Neuronal stem cell (in vitro differentiated cells): ENCODE data around the gene RHEB.

Experiments
- DNase-seq: peaks from one replicate; pipeline ENCODE4 v3.0.0-alpha.2; 2013; ENCODE audit warnings: low spot score
- H2AFZ ChIP-seq: one replicate; pipeline ENCODE4 v1.6.1; 2013; ENCODE audit warnings: mild to moderate bottlenecking, low read length, inconsistent platforms
- H2AK5ac ChIP-seq: 2 replicates; pipeline ENCODE4 v1.6.1; 2013; ENCODE audit warnings: low read depth, mild to moderate bottlenecking, inconsistent platforms, low read length, moderate library complexity, mixed read lengths
- H2BK120ac ChIP-seq: 2 replicates; pipeline ENCODE4 v1.6.1; 2013; ENCODE audit warnings: low read depth, mild to moderate bottlenecking, inconsistent platforms, low read length, moderate library complexity, mixed read lengths
- H2BK12ac ChIP-seq: one replicate; pipeline ENCODE4 v1.6.1; 2013; ENCODE audit warnings: low read length, inconsistent platforms
- H2BK15ac ChIP-seq: 2 replicates; pipeline ENCODE4 v1.6.1; 2013; ENCODE audit warnings: mild to moderate bottlenecking, low read length, inconsistent platforms, mixed read lengths
- H2BK5ac ChIP-seq: one replicate; pipeline ENCODE4 v1.6.1; 2013; ENCODE audit warnings: inconsistent platforms, mild to moderate bottlenecking, low read length, moderate library complexity
- H3K14ac ChIP-seq: one replicate; pipeline ENCODE4 v1.6.1; 2013; ENCODE audit warnings: low read length, inconsistent platforms
- H3K18ac ChIP-seq: 2 replicates; pipeline ENCODE4 v1.6.1; 2013; ENCODE audit warnings: low read length, inconsistent platforms
- H3K23ac ChIP-seq: 2 replicates; pipeline ENCODE4 v1.6.1; 2013; ENCODE audit warnings: low read depth, mild to moderate bottlenecking, mixed read lengths, low read length, inconsistent platforms; ENCODE audit not compliant: poor library complexity
- H3K27ac ChIP-seq: replicated peaks from 3 replicates; pipeline ENCODE4 v1.5.1; 2013; ENCODE audit warnings: low read length, inconsistent platforms
- H3K27me3 ChIP-seq, 3 experiments: 2 replicates each; pipeline ENCODE4 v1.6.1; 2013; ENCODE audit warnings: low read length in 3 of 3, mild to moderate bottlenecking in 2 of 3, inconsistent platforms in 1 of 3, low read depth in 1 of 3, mixed read lengths in 1 of 3, moderate library complexity in 1 of 3; ENCODE audit not compliant: control insufficient read depth in 3 of 3, insufficient read depth in 3 of 3
- H3K36me3 ChIP-seq, 2 donors: replicated peaks in 1 of 2; 2 replicates each; pipeline ENCODE4 v1.6.1; 2013; ENCODE audit warnings: low read length in 2 of 2; ENCODE audit not compliant: control insufficient read depth in 2 of 2, insufficient read depth in 2 of 2
- H3K4ac ChIP-seq: 2 replicates; pipeline ENCODE4 v1.6.1; 2013; ENCODE audit warnings: inconsistent platforms, mild to moderate bottlenecking, low read length, moderate library complexity
- H3K4me1 ChIP-seq, 2 donors: 1 replicate in 1 of 2; 2 replicates in 1 of 2; pipeline ENCODE4 v1.6.1; 2013; ENCODE audit warnings: low read length in 2 of 2, low read depth in 1 of 2; ENCODE audit not compliant: control insufficient read depth in 2 of 2, insufficient read depth in 1 of 2
- H3K4me2 ChIP-seq: one replicate; pipeline ENCODE4 v1.6.1; 2013; ENCODE audit warnings: mild to moderate bottlenecking, low read length, inconsistent platforms; ENCODE audit not compliant: insufficient read depth, poor library complexity, severe bottlenecking
- H3K4me3 ChIP-seq, 2 donors: 2 replicates each; pipeline ENCODE4 v1.5.1; 2013; ENCODE audit warnings: low read length in 2 of 2, mild to moderate bottlenecking in 2 of 2, inconsistent platforms in 1 of 2, moderate library complexity in 1 of 2
- H3K79me1 ChIP-seq: one replicate; pipeline ENCODE4 v1.6.1; 2013; ENCODE audit warnings: low read depth, mild to moderate bottlenecking, inconsistent platforms, low read length, moderate library complexity
- H3K9ac ChIP-seq: one replicate; pipeline ENCODE4 v1.6.1; 2013; ENCODE audit warnings: mild to moderate bottlenecking, low read depth, low read length, inconsistent platforms; ENCODE audit not compliant: poor library complexity
- H3K9me3 ChIP-seq, 2 donors: replicated peaks in 1 of 2; 2 replicates each; pipeline versions ENCODE3 to v1.6.1; 2013; ENCODE audit warnings: low read length in 2 of 2, mild to moderate bottlenecking in 2 of 2, inconsistent platforms in 1 of 2, low read depth in 1 of 2, mixed read lengths in 1 of 2, moderate library complexity in 1 of 2; ENCODE audit not compliant: control insufficient read depth in 2 of 2, insufficient read depth in 1 of 2
- H4K8ac ChIP-seq: one replicate; pipeline ENCODE4 v1.6.1; 2013; ENCODE audit warnings: low read depth, mild to moderate bottlenecking, inconsistent platforms, low read length, moderate library complexity
- H4K91ac ChIP-seq: one replicate; pipeline ENCODE4 v1.6.1; 2013; ENCODE audit warnings: low read length, low read depth, mild to moderate bottlenecking, inconsistent platforms; ENCODE audit not compliant: poor library complexity
- WGBS, 2 donors: extraction: QIAGEN DNeasy Blood & Tissue Kit; methylation state at CpG; one replicate each; pipeline ENCODE4 v1.1.7; 2013; ENCODE audit warnings: missing lambda C conversion rate in 2 of 2, mixed read lengths in 1 of 2; ENCODE audit not compliant: insufficient read length in 2 of 2, insufficient replicate concordance in 1 of 2; ENCODE audit errors: extremely low coverage in 2 of 2; 5-methylcytosine and 5-hydroxymethylcytosine counted together

Gene RHEB

DNA sequence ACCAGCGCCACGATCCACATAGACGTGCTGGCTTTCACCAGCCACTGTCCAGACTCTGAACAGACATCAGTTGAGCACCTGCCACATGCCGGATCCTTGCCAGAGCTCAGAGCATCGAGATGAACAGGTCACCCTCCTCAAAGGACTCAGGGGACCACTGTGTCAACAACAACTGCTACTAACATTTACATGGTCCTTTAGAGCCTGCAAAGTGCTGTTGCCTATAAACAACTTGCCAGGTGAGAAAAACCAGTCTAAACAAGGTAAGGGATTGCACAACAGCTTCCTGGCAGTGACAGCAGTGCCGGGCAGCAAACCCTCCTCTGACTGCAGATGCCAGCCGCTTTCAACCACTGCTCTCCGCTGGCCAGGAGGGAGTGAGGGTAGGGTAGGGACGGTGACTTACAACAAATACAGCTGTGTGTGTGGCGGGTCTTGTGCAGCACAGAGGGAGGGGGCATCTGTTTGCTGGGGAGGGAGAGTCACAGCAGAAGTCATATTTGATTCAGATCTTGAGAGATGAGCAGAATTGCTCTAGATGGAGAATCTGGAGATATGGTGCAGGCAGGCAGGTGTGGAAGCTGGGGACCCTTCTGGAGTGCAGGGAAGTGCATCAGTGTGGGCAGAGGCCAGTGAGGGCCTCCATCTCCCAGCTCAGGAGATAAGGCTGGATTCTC, 32.8 kb upstream of the RHEB start:
- WGBS, 2 donors, result no CpG with 5 or more reads among the region's 10 CpGs

DNA sequence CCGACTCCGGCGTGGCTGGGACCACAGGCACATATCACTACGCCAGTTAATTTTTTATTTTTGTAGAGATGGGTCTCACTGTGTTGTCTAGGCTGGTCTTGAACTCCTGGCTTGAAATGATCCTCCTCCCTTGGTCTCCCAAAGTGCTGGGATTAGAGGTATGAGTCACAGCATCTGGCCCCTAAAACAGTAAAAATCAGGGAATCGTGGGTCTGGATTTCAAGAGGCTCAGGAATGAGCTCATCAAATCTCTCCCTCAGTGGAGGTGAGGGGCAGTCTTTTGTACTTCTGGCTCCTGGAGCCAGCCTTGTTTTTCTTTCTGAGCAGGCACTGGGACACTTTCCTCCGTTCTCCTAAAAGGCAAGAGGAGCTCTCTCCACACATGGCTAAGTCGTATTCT, 32.1 kb upstream of the RHEB start:
- H4K91ac ChIP-seq, result no peak overlapping the region
- no peak overlapping the region for H3K18ac ChIP-seq
- no peak overlapping the region for H4K8ac ChIP-seq
- H3K79me1 ChIP-seq, result no peaks in the 10 kb centered on the region
- H2BK5ac ChIP-seq, result no peak overlapping the region
- H2BK120ac ChIP-seq, result no peak overlapping the region
- no peak overlapping the region for H2BK15ac ChIP-seq
- H3K9me3 ChIP-seq, result no peaks in the 10 kb centered on the region
- H3K23ac ChIP-seq, result no peak overlapping the region
- WGBS, 2 donors, result no CpG with 5 or more reads among the region's 7 CpGs
- no peak overlapping the region for H3K14ac ChIP-seq
- H3K36me3 ChIP-seq, result no peaks in the 10 kb centered on the region
- no peak overlapping the region for H3K4me3 ChIP-seq
- H3K27ac ChIP-seq, result no peak overlapping the region
- H2BK12ac ChIP-seq, result no peak overlapping the region
- H3K4me1 ChIP-seq, result peaks cover 0 to 4% of the 10 kb centered on the region in 2 donors
- no peak overlapping the region for H3K4me2 ChIP-seq
- no peak overlapping the region for H3K4ac ChIP-seq
- no peak overlapping the region for H3K9ac ChIP-seq
- DNase-seq, result no peak
- H2AK5ac ChIP-seq, result no peak overlapping the region
- H3K27me3 ChIP-seq, result no peaks in the 10 kb centered on the region
- no peak overlapping the region for H2AFZ ChIP-seq

More for the DNA sequence above, 32.8 kb upstream of the RHEB start:
- Histone ChIP-seq H2AFZ (no peak overlapping the region), H4K8ac (no peak overlapping the region), H3K14ac (no peak overlapping the region), H2BK5ac (no peak overlapping the region), H3K4me2 (no peak overlapping the region), H3K23ac (no peak overlapping the region), H3K18ac (no peak overlapping the region), H3K4me3 (no peak overlapping the region), H2AK5ac (no peak overlapping the region), H3K79me1 (no peaks in the 10 kb centered on the region), H3K4me1 (peaks cover 0 to 4% of the 10 kb centered on the region in 2 donors), H2BK120ac (no peak overlapping the region), H3K4ac (peak overlapping the region; percentile 25), H3K27ac (no peak overlapping the region), H3K27me3 (no peaks in the 10 kb centered on the region), H4K91ac (no peak overlapping the region), H3K9ac (no peak overlapping the region), H2BK15ac (no peak overlapping the region), H2BK12ac (no peak overlapping the region), H3K9me3 (no peaks in the 10 kb centered on the region), H3K36me3 (no peaks in the 10 kb centered on the region)
- DNase-seq, result no peak

DNA sequence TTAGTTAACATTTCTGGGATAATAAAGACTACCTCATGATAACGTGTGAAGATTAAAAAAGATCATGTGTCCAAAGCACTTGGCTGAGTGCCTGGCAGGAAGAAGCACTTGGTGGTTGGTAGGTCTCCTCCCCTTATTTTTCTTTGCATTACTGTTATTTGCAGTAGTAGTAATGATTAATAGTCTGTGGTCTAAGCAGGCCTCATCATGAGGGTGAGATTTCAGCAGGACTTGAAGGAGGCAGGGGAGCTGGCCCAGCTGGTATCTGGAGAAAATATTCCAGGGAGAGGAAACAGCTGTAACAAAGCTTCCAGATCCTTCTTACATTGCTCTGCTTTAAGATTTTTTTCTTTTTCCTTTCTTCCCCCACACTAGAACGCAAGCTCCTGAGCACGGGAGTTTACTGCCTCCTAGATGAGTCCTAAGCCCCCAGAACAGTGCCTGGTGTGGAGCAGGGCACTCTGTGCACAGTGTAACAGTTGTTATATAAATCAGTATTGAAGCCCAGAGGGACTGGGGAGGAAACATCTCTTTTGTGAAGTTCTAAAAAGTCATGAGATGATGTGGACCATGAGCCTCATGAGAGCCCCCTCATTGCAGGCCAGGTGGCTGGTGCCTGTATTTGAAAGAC, 31.1 kb upstream of the RHEB start:
- Histone ChIP-seq H2BK5ac (no peak overlapping the region), H3K27me3 (no peaks in the 10 kb centered on the region), H3K9ac (no peak overlapping the region), H2BK120ac (no peak overlapping the region), H3K18ac (no peak overlapping the region), H3K23ac (no peak overlapping the region), H3K36me3 (no peaks in the 10 kb centered on the region), H3K14ac (no peak overlapping the region), H3K79me1 (no peaks in the 10 kb centered on the region), H4K91ac (no peak overlapping the region), H2BK15ac (no peak overlapping the region), H2AFZ (no peak overlapping the region), H3K4me2 (no peak overlapping the region), H3K27ac (no peak overlapping the region), H2BK12ac (no peak overlapping the region), H3K9me3 (no peaks in the 10 kb centered on the region), H2AK5ac (no peak overlapping the region), H4K8ac (no peak overlapping the region), H3K4ac (no peak overlapping the region), H3K4me1 (peaks cover 0 to 4% of the 10 kb centered on the region in 2 donors), H3K4me3 (no peak overlapping the region)
- WGBS, 2 donors, result no CpG with 5 or more reads among the region's 3 CpGs
- no peak for DNase-seq

- no CpG with 5 or more reads among the region's 6 CpGs for WGBS, 2 donors
- H3K36me3 ChIP-seq, result no peaks in the 10 kb centered on the region
These were observed 29.9 kb upstream of the RHEB start for GRCh38 chr7:151549644-151550043.

More at GRCh38 chr7:151549644-151550043, 29.9 kb upstream of the RHEB start:
- Histone ChIP-seq H2BK12ac (no peak overlapping the region), H3K27me3 (no peaks in the 10 kb centered on the region), H4K91ac (no peak overlapping the region), H3K9ac (no peak overlapping the region), H2BK5ac (no peak overlapping the region), H3K18ac (no peak overlapping the region), H3K23ac (no peak overlapping the region), H2AFZ (no peak overlapping the region), H3K9me3 (no peaks in the 10 kb centered on the region), H3K4ac (no peak overlapping the region), H3K4me3 (no peak overlapping the region), H3K27ac (no peak overlapping the region), H3K14ac (no peak overlapping the region), H4K8ac (no peak overlapping the region), H2AK5ac (no peak overlapping the region), H2BK15ac (no peak overlapping the region), H3K4me2 (no peak overlapping the region), H3K79me1 (no peaks in the 10 kb centered on the region), H3K4me1 (peaks cover 0 to 4% of the 10 kb centered on the region in 2 donors), H2BK120ac (no peak overlapping the region)
- DNase-seq, result no peak
